WERI-Rb-1 (cell line): Measurements from ENCODE around the gene NSUN7.

Experiments
- DNase-seq: peaks from one replicate; pipeline ENCODE4 v3.0.0-alpha.2; 2020
- H3K27ac ChIP-seq: fragments of 250-450 bp; sonication (Bioruptor Pico); 2 replicates; pipeline ENCODE4 v1.5.1; 2020; ENCODE audit warnings: mild to moderate bottlenecking, moderate library complexity
- H3K27me3 ChIP-seq: fragments of 250-450 bp; sonication (Bioruptor Pico); 2 replicates; pipeline ENCODE4 v1.5.1; 2021; ENCODE audit warnings: mild to moderate bottlenecking, low read depth, moderate library complexity; ENCODE audit not compliant: insufficient read depth, severe bottlenecking
- H3K36me3 ChIP-seq: fragments of 250-450 bp; sonication (Bioruptor Pico); 2 replicates; pipeline ENCODE4 v1.5.1; 2020; ENCODE audit warnings: mild to moderate bottlenecking, moderate library complexity
- H3K4me3 ChIP-seq: 2 replicates; pipeline ENCODE4 v1.5.1; 2011; ENCODE audit warnings: low read depth, mild to moderate bottlenecking, control low read depth, low read length
- H3K9me3 ChIP-seq: fragments of 250-450 bp; sonication (Bioruptor Pico); 2 replicates; pipeline ENCODE4 v1.5.1; 2021; ENCODE audit warnings: mild to moderate bottlenecking, moderate library complexity; ENCODE audit not compliant: severe bottlenecking
- CTCF ChIP-seq: IDR thresholded peaks from 2 replicates; pipeline ENCODE4 v1.5.1; 2011; ENCODE audit warnings: low read depth, mild to moderate bottlenecking, control low read depth, inconsistent platforms, low read length

Gene NSUN7

DNA sequence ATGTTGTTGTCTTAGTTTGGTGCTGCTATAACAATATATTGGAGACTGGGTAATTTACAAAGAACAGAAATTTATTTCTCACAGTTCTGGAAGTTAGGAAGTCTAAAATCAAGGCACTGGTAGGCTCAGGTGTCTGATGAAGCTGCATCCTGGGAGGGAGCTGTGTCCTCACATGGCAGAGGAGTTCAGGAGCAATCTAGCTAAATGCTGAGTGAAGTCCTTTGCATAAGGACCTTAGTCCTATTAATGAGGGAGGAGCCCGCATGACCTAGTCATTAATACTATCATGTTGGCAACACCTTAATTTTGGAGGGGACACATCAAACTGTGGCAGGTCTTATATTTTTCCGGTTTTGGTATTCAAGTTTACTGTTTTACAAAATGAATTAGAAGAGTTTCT, 36.0 kb upstream of the NSUN7 start:
- Histone ChIP-seq H3K9me3 (no peaks in the 10 kb centered on the region), H3K27ac (no peak overlapping the region), H3K4me3 (no peak overlapping the region), H3K36me3 (no peaks in the 10 kb centered on the region), H3K27me3 (no peaks in the 10 kb centered on the region)
- no peak for TF ChIP-seq CTCF
- DNase-seq = peak; percentile 47

GRCh38 chr4:40718586-40718985, 31.2 kb upstream of the NSUN7 start:
- H3K36me3 ChIP-seq = no peaks in the 10 kb centered on the region
- no peaks in the 10 kb centered on the region for H3K27me3 ChIP-seq
- TF ChIP-seq CTCF = no peak
- H3K9me3 ChIP-seq = no peaks in the 10 kb centered on the region
- H3K27ac ChIP-seq = peak overlapping the region; percentile 58
- DNase-seq = peak; percentile 75
- H3K4me3 ChIP-seq = no peak overlapping the region; the same call in 1 of the 2 replicates

DNA sequence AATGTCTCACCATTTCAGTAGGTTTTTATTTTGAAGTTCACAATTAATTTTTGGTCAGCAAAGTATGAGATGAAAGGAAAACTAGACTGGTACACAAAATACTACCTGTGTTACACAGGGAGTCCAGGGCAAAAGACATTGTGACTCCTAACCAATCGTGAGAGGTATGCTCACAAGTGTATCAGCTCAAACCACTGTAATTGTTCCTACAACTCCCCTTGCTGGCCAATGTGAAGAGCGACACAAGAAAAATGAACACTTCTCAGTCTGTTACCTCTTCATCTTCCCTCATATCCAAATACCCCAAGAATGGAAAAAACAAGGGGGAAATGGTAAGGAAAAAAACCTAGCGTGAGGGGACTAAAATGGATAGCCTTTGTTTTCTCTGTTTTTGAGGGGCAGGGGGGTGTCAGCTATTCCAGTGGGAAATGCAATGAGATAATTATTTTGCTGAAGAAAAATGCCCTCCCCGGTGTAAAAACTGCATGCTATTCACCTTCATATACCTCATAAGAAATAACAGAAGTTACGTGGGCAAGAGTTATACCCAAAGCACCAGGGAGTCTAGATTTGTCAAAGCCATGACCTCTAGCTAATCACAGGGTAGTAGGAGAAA, 30.6 kb upstream of the NSUN7 start:
- Histone ChIP-seq H3K36me3 (no peaks in the 10 kb centered on the region), H3K9me3 (peaks cover 2% of the 10 kb centered on the region)
- peak; percentile 58 for DNase-seq

DNA sequence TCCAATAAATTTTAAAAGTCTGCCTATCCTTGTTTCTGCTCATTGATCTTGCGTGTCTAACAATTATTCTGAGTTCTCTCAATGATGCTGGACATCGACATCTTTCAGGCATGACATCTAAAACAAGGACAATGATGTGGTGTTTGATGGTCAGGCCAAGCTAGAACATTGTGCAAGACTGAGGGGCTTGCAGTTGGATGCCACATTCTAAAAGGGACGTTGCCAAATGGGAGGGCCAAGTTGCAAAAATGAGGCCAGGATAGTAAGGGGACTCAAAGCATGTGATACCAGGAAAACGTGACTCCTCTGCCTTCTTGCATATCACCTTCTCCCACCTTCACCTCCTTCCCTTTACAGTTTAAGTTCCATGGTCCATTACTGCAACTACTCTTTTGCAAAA, 29.4 kb upstream of the NSUN7 start:
- no peak for DNase-seq
- H3K27me3 ChIP-seq = no peaks in the 10 kb centered on the region
- H3K4me3 ChIP-seq = no peak overlapping the region
- H3K9me3 ChIP-seq = peaks cover 2% of the 10 kb centered on the region
- no peak overlapping the region for H3K27ac ChIP-seq
- no peak for TF ChIP-seq CTCF
- H3K36me3 ChIP-seq = no peaks in the 10 kb centered on the region

More for the DNA sequence above, 30.6 kb upstream of the NSUN7 start:
- peak overlapping the region; percentile 58 for H3K27ac ChIP-seq
- peak; percentile 72 for TF ChIP-seq CTCF
- H3K27me3 ChIP-seq = no peaks in the 10 kb centered on the region
- H3K4me3 ChIP-seq = no peak overlapping the region

DNA sequence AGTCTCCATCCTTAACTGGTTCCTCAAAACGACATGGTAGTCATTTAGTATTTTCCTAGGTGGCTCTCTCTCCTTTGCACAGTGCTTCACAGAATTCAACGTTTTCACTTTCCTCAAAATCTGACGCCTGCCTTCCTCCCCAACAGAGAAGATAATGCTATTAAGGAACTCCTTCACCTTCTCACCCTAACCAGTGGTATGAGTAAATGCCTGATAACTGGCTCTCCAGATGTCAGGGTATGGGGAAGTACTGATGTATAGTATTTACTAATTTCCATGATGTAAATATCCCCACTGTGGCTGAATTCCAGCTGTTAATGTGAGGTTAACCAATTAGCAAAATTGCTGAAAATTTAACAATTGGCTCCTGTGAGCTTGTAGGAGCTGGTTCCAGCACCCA, 28.8 kb upstream of the NSUN7 start:
- Histone ChIP-seq H3K4me3 (no peak overlapping the region), H3K27ac (no peak overlapping the region), H3K9me3 (peaks cover 2% of the 10 kb centered on the region), H3K27me3 (no peaks in the 10 kb centered on the region), H3K36me3 (no peaks in the 10 kb centered on the region)
- DNase-seq = no peak
- no peak for TF ChIP-seq CTCF

GRCh38 chr4:40721730-40722171, 28.0 kb upstream of the NSUN7 start:
- Histone ChIP-seq H3K36me3 (no peaks in the 10 kb centered on the region), H3K9me3 (peaks cover 2% of the 10 kb centered on the region), H3K27me3 (no peaks in the 10 kb centered on the region), H3K27ac (no peak overlapping the region), H3K4me3 (no peak overlapping the region)
- TF ChIP-seq CTCF = no peak
- no peak for DNase-seq
